T-cell (primary cell): Measurements from ENCODE around the gene SAMD7. TPM values are rescaled to one million over a fixed set of nuclear protein-coding genes. Genes with fewer than 3 reads are reported as not detected.
A peak's percentile ranks its signal among the peaks of the same experiment; 100 is the strongest.

ENCODE experiments used
- ATAC-seq, 4 experiments: fragments of 200-7000 bp in 3 of 4; fragments of 150-1000 bp in 1 of 4; cut with Tn5 transposase; replicated peaks in 1 of 4; 1 replicate in 3 of 4; 2 replicates in 1 of 4; pipeline ENCODE4 v1.10.0; 2021; ENCODE audit warnings: moderate library complexity in 3 of 4, mild to moderate bottlenecking in 2 of 4, moderate number of reproducible peaks in 1 of 4
- CTCF ChIA-PET, 2 donors: fragments of 300-600 bp; sonication (Branson Sonifier 250); formaldehyde crosslinking; loops; one replicate each; lab custom pipeline; 2022; ENCODE audit warnings: antibody characterized with exemption in 2 of 2; lab: Charles Lee
- POLR2A ChIA-PET, 2 donors: fragments of 300-600 bp; sonication (Branson Sonifier 250); formaldehyde crosslinking; loops; one replicate each; lab custom pipeline; 2022; ENCODE audit warnings: antibody characterized with exemption in 2 of 2; lab: Charles Lee
- DNase-seq, 35 experiments: peaks; one replicate each; pipeline versions ENCODE4 v3.0.0 to v3.0.0-alpha.2; 2013 to 2023
- H3K27ac ChIP-seq: one replicate; pipeline ENCODE4 v1.5.1; 2013; ENCODE audit warnings: low read length
- H3K27me3 ChIP-seq, 2 experiments: replicated peaks in 1 of 2; 1 replicate in 1 of 2; 2 replicates in 1 of 2; pipeline versions ENCODE4 v1.6.1 to v1.7.0; 2013; ENCODE audit warnings: low read length in 1 of 2, mixed read lengths in 1 of 2; ENCODE audit not compliant: control insufficient read depth in 2 of 2, insufficient read depth in 2 of 2; ENCODE audit errors: extremely low read depth in 1 of 2
- H3K36me3 ChIP-seq, 2 donors: 1 replicate in 1 of 2; 2 replicates in 1 of 2; pipeline versions ENCODE4 v1.6.1 to v1.7.0; 2013; ENCODE audit warnings: low read length in 1 of 2; ENCODE audit not compliant: control insufficient read depth in 2 of 2, insufficient read depth in 1 of 2; ENCODE audit errors: extremely low read depth in 1 of 2
- H3K4me1 ChIP-seq, 2 experiments: 1 replicate in 1 of 2; 2 replicates in 1 of 2; pipeline versions ENCODE4 v1.6.1 to v1.7.0; 2013; ENCODE audit warnings: low read length in 2 of 2, mixed read lengths in 1 of 2; ENCODE audit not compliant: insufficient read depth in 2 of 2, control insufficient read depth in 1 of 2; ENCODE audit errors: extremely low read depth in 1 of 2
- H3K4me3 ChIP-seq, 2 donors: 1 replicate in 1 of 2; 2 replicates in 1 of 2; pipeline versions ENCODE4 v1.5.1 to v1.7.0; 2013; ENCODE audit warnings: mild to moderate bottlenecking in 2 of 2, low read length in 1 of 2, moderate library complexity in 1 of 2; ENCODE audit not compliant: control insufficient read depth in 1 of 2; ENCODE audit errors: extremely low read depth in 1 of 2
- H3K9me3 ChIP-seq: 2 replicates; pipeline ENCODE4 v1.7.0; 2013
- H3K27ac Mint-ChIP-seq, 2 donors: one replicate each; pipeline ENCODE4 v1.8.0; 2020 to 2021; ENCODE audit warnings: mild to moderate bottlenecking in 2 of 2, mixed read lengths in 2 of 2
- H3K27me3 Mint-ChIP-seq, 2 donors: one replicate each; pipeline ENCODE4 v1.8.0; 2021 to 2022; ENCODE audit warnings: mixed read lengths in 2 of 2
- H3K36me3 Mint-ChIP-seq: one replicate; pipeline ENCODE4 v1.8.0; 2021; ENCODE audit warnings: mixed read lengths
- H3K4me1 Mint-ChIP-seq, 3 donors: one replicate each; pipeline ENCODE4 v1.8.0; 2020 to 2022; ENCODE audit warnings: mixed read lengths in 3 of 3, mild to moderate bottlenecking in 1 of 3
- H3K4me3 Mint-ChIP-seq, 3 donors: one replicate each; pipeline ENCODE4 v1.8.0; 2020 to 2022; ENCODE audit warnings: mild to moderate bottlenecking in 3 of 3, mixed read lengths in 3 of 3, moderate library complexity in 3 of 3
- H3K9me3 Mint-ChIP-seq, 3 donors: one replicate each; pipeline ENCODE4 v1.8.0; 2020 to 2022; ENCODE audit warnings: mixed read lengths in 3 of 3
- WGBS: methylation state at CpG from one replicate; pipeline ENCODE4 v1.1.5; 2013; ENCODE audit warnings: missing lambda C conversion rate; ENCODE audit not compliant: insufficient coverage; 5-methylcytosine and 5-hydroxymethylcytosine counted together
- total RNA-seq, 35 experiments: library from RNA in 6 of 35; stranded (reverse) in 6 of 35; fragments of 120-200 nt in 1 of 35; gene quantifications; one replicate each; pipeline versions ENCODE4 v1.2.1 to v1.2.4 and lab custom pipeline; 2013 to 2026

Gene SAMD7
- total RNA-seq, 5 donors from 2014 or later (not counting 1 experiment from before 2014, with no cell fraction given), result not detected

GRCh38 chr3:169980055-169980454 is 68.7 kb downstream of the SAMD7 start:
- no peak overlapping the region for H3K4me3 ChIP-seq
- ChIA-PET POLR2A (no interaction called here), CTCF (no interaction called here)
- Mint-ChIP-seq H3K4me3 (no peak overlapping the region), H3K9me3 (no peaks in the 10 kb centered on the region), H3K4me1 (peaks cover 4 to 21% (median 11%) of the 10 kb centered on the region in 3 donors), H3K27me3 (no peaks in the 10 kb centered on the region), H3K27ac (no peak overlapping the region), H3K36me3 (peaks cover 64% of the 10 kb centered on the region)
- H3K9me3 ChIP-seq, result no peaks in the 10 kb centered on the region
- no peaks in the 10 kb centered on the region for H3K27me3 ChIP-seq
- WGBS, result no CpG with 5 or more reads among the region's 2 CpGs
- ATAC-seq (no peak), DNase-seq (no peak)
- H3K36me3 ChIP-seq, result peaks cover 0 to 84% of the 10 kb centered on the region in 2 donors
- no peak overlapping the region for H3K27ac ChIP-seq
- peaks cover 0 to 2% of the 10 kb centered on the region in 2 experiments for H3K4me1 ChIP-seq

GRCh38 chr3:169984292-169984691 is 72.9 kb downstream of the SAMD7 start:
- H3K4me1 Mint-ChIP-seq, result peaks cover 0 to 20% (median 5%) of the 10 kb centered on the region in 3 donors
- no peak for DNase-seq
- peak overlapping the region in 1 of 2 donors; percentile 4 for H3K27ac Mint-ChIP-seq
- no peaks in the 10 kb centered on the region for H3K27me3 Mint-ChIP-seq
- H3K9me3 Mint-ChIP-seq, result no peaks in the 10 kb centered on the region
- no peak overlapping the region for H3K27ac ChIP-seq
- H3K27me3 ChIP-seq, result no peaks in the 10 kb centered on the region
- H3K36me3 ChIP-seq, result peaks cover 0 to 88% of the 10 kb centered on the region in 2 donors
- ATAC-seq, result no peak
- no peaks in the 10 kb centered on the region for H3K9me3 ChIP-seq
- POLR2A ChIA-PET, result interaction anchor here in 1 of 2 donors (0.6 kb wide), 1 partner anchor 17 kb away, joined by 4 read pairs; no protein-coding TSS in a partner anchor
- 65% methylated on average over 3 of the region's 3 CpGs for WGBS
- CTCF ChIA-PET, result no interaction called here
- peaks cover 62% of the 10 kb centered on the region for H3K36me3 Mint-ChIP-seq
- no peaks in the 10 kb centered on the region for H3K4me1 ChIP-seq
- no peak overlapping the region for H3K4me3 Mint-ChIP-seq
- no peak overlapping the region for H3K4me3 ChIP-seq

Other genes with a start within 250 kb of the SAMD7 start
- under 1 TPM in 4 of 5 donors, not detected in 1; 0.06 to 0.48 (median 0.10) TPM for gene MECOM, start 247.9 kb upstream of the SAMD7 start, total RNA-seq
- gene TERC, start 146.5 kb upstream of the SAMD7 start, total RNA-seq, result 10 to 100 TPM; 10.3 to 22.4 (median 12.8) TPM
- gene ACTRT3, start 142.0 kb upstream of the SAMD7 start, total RNA-seq, result under 1 TPM in 2 of 5 donors, not detected in 3; 0.15 to 0.28 TPM
- gene MYNN, start 138.2 kb upstream of the SAMD7 start, total RNA-seq, result 10 to 100 TPM; 15.1 to 20.3 (median 17.6) TPM
- not detected for gene LRRIQ4, start 98.7 kb upstream of the SAMD7 start, total RNA-seq
- gene LRRC34, start 98.7 kb upstream of the SAMD7 start, total RNA-seq, result 1 to 10 TPM in 1 of 5 donors, under 1 TPM in 4; 0.28 to 1.6 (median 0.92) TPM
- not detected for gene LRRC31, start 41.6 kb upstream of the SAMD7 start, total RNA-seq
- gene SEC62, start 55.2 kb downstream of the SAMD7 start, total RNA-seq, result 10 to 100 TPM; 95.0 to 99.9 (median 97.2) TPM
- gene GPR160, start 126.4 kb downstream of the SAMD7 start, total RNA-seq, result 1 to 10 TPM; 4.3 to 8.4 (median 5.9) TPM